ENCODE data around the gene PHLDA3. TPM values are rescaled to one million over a fixed set of nuclear protein-coding genes. Genes with fewer than 3 reads are reported as not detected.

PHLDA3 gene
- total RNA-seq, 1 donor from 2014 or later: 21.2 TPM

- Mint-ChIP-seq H3K36me3 (ENCODE audit: insufficient read depth) (peaks cover 2% of the 10 kb centered on the region), H3K4me3 (ENCODE audit: low read depth) (no peak overlapping the region)
Observed at GRCh38 chr1:201488830-201489589, 20.0 kb upstream of the PHLDA3 start.

DNA sequence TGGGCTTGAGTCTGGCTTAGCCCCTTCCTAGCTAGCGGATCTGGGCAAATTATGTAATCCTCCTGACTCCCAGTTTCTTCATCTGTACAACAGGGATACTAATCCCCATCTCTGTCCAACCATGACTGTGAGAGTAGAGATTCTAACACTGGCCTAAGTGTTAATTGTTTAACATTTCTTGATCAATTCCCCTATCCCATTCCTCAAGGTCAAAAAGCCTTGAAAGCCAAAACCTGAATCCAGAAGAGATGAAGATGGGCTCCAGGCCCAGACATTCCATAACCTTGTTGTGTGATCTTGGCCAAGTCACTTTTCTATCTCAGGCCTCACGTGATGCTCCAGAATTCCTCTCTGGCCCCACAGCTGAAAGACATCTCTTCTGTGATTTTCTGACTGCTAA lies 18.8 kb upstream of the PHLDA3 start:
- H3K9me3 Mint-ChIP-seq (ENCODE audit: low read depth): no peaks in the 10 kb centered on the region
- TF ChIP-seq CTCF (IDR thresholded peaks at IDR 0.05; ENCODE audit: unreplicated experiment): no peak
- H3K36me3 Mint-ChIP-seq (ENCODE audit: insufficient read depth): no peaks in the 10 kb centered on the region
- H3K4me1 Mint-ChIP-seq (ENCODE audit: low read depth): peaks cover 7% of the 10 kb centered on the region
- DNase-seq (ENCODE audit: low spot score, unreplicated experiment): no peak
- H3K27ac Mint-ChIP-seq: no peak overlapping the region
- H3K27me3 Mint-ChIP-seq: no peaks in the 10 kb centered on the region
- no peak overlapping the region for H3K4me3 Mint-ChIP-seq (ENCODE audit: low read depth)

More at GRCh38 chr1:201488830-201489589, 20.0 kb upstream of the PHLDA3 start:
- H3K27me3 Mint-ChIP-seq: no peaks in the 10 kb centered on the region
- no peaks in the 10 kb centered on the region for H3K9me3 Mint-ChIP-seq (ENCODE audit: low read depth)
- H3K27ac Mint-ChIP-seq: no peak overlapping the region
- TF ChIP-seq CTCF (IDR thresholded peaks at IDR 0.05; ENCODE audit: unreplicated experiment): no peak
- H3K4me1 Mint-ChIP-seq (ENCODE audit: low read depth): peaks cover 9% of the 10 kb centered on the region
- no peak for DNase-seq (ENCODE audit: low spot score, unreplicated experiment)

DNA sequence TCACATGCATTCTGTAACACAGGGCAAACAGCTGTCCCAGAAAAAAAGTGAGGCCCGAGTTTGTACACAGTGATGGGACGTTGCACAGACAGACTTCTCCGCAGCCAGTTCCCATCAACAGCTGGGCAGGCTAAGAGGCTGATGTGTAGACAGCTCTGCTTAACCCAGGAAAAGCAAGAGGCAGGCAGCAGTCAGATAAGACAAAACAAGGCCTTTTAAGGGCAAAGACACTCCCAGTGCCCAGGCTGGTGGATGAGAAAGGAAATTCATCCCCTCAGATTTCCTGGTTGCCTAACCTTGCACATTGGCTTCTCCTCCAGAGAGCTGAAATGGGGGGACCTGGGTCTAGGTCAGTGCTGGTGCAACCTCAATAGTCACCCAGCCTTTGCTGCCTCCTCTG lies 17.2 kb upstream of the PHLDA3 start:
- TF ChIP-seq CTCF (IDR thresholded peaks at IDR 0.05; ENCODE audit: unreplicated experiment): no peak
- no peaks in the 10 kb centered on the region for H3K9me3 Mint-ChIP-seq (ENCODE audit: low read depth)
- H3K36me3 Mint-ChIP-seq (ENCODE audit: insufficient read depth): no peaks in the 10 kb centered on the region
- no peak overlapping the region for H3K4me3 Mint-ChIP-seq (ENCODE audit: low read depth)
- peaks cover 8% of the 10 kb centered on the region for H3K27me3 Mint-ChIP-seq
- no peak for DNase-seq (ENCODE audit: low spot score, unreplicated experiment)
- H3K27ac Mint-ChIP-seq: no peak overlapping the region
- peaks cover 14% of the 10 kb centered on the region for H3K4me1 Mint-ChIP-seq (ENCODE audit: low read depth)

DNA sequence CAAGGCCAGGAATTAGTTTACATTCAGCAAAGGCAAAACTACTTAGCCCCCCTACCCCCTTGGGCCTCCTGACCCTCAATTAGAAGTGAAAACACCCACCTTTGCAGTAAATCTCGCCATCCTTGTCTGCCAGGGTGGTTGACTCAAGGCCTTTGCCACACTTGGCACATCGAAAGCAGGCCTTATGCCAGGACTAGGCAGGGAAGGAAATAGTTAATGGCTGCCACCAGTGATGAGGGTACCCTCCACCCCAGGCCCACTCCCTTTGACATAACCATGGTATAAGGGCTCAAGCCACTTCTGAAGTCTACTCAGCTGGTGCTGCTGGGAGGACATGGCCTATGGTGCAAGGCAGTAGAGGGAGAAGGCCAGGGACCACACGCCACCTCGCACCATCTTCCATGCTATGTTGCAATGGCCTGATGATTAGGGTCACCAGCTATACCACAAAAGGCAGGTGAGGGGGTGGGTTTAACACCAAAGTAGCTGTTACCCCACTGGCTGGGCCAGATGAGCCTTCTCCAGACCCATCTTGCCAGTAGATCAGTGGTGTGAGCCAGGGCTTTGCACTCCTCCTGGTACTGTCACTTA lies 16.3 kb upstream of the PHLDA3 start:
- Mint-ChIP-seq H3K36me3 (ENCODE audit: insufficient read depth) (no peaks in the 10 kb centered on the region), H3K9me3 (ENCODE audit: low read depth) (no peaks in the 10 kb centered on the region), H3K4me1 (ENCODE audit: low read depth) (peaks cover 17% of the 10 kb centered on the region), H3K27ac (no peak overlapping the region), H3K27me3 (peaks cover 15% of the 10 kb centered on the region), H3K4me3 (ENCODE audit: low read depth) (no peak overlapping the region)
- no peak for DNase-seq (ENCODE audit: low spot score, unreplicated experiment)
- no peak for TF ChIP-seq CTCF (IDR thresholded peaks at IDR 0.05; ENCODE audit: unreplicated experiment)

DNA sequence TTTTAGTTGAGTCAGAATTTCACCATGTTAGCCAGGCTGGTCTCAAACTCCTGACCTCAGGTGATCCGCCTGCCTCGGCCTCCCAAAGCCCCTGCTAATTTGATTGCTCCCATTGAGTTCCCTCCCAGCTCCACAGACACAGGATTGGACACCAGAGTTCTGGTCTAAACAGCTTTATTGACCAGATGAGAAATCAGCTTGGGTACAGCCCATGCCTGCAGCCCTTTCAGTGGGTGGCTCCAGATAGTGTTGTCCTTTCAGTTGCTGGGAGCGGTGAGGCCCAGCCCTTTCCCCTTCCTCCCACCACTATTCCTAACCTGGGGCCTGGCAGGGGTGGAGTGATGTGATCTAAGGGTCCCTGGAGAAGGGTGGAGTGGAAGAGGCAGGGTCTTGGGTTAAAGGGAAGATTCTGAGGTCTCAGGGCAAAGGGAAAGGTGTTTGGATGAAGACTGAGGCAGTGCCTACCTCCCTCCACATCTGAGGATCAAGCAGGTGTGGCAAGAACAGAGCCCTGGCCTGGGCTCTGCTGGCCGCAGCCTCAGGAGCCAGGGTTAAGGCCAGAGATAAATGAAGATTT lies 14.5 kb upstream of the PHLDA3 start:
- H3K36me3 Mint-ChIP-seq (ENCODE audit: insufficient read depth): no peaks in the 10 kb centered on the region
- DNase-seq (ENCODE audit: low spot score, unreplicated experiment): no peak
- H3K4me1 Mint-ChIP-seq (ENCODE audit: low read depth): peaks cover 17% of the 10 kb centered on the region
- peak overlapping the region; percentile 25 for H3K27ac Mint-ChIP-seq
- H3K9me3 Mint-ChIP-seq (ENCODE audit: low read depth): no peaks in the 10 kb centered on the region
- peak overlapping the region; percentile 49 for H3K4me3 Mint-ChIP-seq (ENCODE audit: low read depth)
- no peak for TF ChIP-seq CTCF (IDR thresholded peaks at IDR 0.05; ENCODE audit: unreplicated experiment)
- peaks cover 28% of the 10 kb centered on the region for H3K27me3 Mint-ChIP-seq
